ENCODE measurements around the gene SHANK3. TPM values are rescaled to one million over a fixed set of nuclear protein-coding genes. Genes with fewer than 3 reads are reported as not detected.
A peak's percentile ranks its signal among the peaks of the same experiment; 100 is the strongest.

Gene SHANK3
- total RNA-seq, 4 donors from 2014 or later: 8.6 to 101 (median 16.9) TPM

DNA sequence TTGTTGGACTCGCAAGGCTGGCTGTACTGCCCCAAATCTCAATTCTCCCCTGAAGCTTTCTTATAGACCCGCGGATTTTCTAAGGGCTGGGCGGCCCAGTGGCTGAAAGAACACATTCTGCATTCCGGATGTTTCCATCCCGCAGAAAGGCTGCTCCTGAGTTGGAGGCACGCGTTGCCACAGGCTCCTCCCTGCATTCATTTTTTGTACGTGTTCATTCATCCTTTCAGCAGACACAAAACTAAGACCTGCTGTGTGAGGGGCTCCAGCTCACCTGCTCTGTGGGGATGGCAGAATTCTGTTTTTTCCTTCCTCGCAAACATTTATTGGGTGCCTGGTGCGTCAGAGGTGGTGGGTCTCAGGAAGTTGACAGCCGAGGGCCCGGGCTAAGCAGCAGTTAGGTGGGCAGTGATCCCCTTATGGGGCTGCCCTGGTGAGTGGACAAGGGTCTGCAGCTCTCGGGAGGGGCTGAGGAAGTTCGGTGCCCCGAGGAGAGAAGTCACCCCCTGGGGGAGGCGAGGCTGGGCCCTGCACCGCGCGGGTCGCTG is 23.7 kb downstream of the SHANK3 start:
- intact Hi-C loops (cut with DNase I; ENCODE audit: low total_unique reads): no loop called here
- Histone ChIP-seq H3K4me3 (no peak overlapping the region), H3K36me3 (no peaks in the 10 kb centered on the region)

DNA sequence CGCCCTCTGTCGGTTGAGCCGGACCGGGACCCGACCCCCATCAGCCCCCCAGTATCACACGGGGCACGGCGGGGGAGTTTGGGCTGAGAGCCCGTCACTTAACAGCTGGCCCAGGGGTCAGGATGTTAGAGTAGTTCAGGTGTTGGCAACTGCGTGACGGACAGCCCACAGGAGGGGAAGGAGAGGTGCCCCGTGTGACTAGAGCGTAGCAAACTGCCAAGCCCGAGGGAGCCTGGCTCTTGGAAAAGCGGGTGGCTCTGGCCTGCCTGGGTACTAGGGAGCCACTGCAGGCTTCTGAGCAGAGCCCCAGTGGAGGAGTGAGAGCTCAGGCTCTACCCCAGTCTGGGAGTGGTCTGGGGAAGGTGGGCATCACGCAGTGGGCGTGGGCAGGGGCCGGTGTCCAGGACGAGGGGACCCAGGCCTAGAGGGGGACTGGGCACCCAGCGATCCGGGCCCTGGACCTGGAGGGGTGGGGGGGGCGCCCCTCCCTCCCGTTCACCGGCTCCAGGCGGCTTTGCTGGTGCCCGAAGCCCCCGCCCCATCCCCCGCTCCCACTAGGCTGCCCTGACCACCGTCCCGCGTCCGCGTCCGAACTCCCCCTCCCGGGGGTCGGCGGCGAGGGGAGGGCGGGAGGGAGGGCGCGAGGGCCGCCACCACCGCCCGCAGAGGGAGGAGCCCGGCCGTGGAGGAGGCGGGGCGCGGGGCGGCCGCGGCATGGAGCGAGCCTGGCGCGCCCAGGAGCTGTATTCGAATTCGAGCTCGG is 24.4 kb downstream of the SHANK3 start:
- no peak for DNase-seq
- Histone ChIP-seq H3K27ac (no peak overlapping the region), H3K27me3 (peaks cover 0 to 4% of the 10 kb centered on the region in 2 donors), H3K9me3 (no peaks in the 10 kb centered on the region), H3K4me1 (peaks cover 0 to 3% of the 10 kb centered on the region in 2 donors), H3K36me3 (no peaks in the 10 kb centered on the region), H3K4me3 (peak overlapping the region; percentile 29 to 30)
- intact Hi-C loops (cut with DNase I; ENCODE audit: low total_unique reads): no loop called here
- TF ChIP-seq POLR2A (IDR thresholded peaks at IDR 0.05): no peak

More for the DNA sequence above, 23.7 kb downstream of the SHANK3 start:
- TF ChIP-seq POLR2A (IDR thresholded peaks at IDR 0.05): no peak
- TF ChIP-seq, protein P1, sequence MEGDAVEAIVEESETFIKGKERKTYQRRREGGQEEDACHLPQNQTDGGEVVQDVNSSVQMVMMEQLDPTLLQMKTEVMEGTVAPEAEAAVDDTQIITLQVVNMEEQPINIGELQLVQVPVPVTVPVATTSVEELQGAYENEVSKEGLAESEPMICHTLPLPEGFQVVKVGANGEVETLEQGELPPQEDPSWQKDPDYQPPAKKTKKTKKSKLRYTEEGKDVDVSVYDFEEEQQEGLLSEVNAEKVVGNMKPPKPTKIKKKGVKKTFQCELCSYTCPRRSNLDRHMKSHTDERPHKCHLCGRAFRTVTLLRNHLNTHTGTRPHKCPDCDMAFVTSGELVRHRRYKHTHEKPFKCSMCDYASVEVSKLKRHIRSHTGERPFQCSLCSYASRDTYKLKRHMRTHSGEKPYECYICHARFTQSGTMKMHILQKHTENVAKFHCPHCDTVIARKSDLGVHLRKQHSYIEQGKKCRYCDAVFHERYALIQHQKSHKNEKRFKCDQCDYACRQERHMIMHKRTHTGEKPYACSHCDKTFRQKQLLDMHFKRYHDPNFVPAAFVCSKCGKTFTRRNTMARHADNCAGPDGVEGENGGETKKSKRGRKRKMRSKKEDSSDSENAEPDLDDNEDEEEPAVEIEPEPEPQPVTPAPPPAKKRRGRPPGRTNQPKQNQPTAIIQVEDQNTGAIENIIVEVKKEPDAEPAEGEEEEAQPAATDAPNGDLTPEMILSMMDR (IDR thresholded peaks at IDR 0.05): no peak
- no peak for DNase-seq
- H3K27me3 ChIP-seq: peaks cover 0 to 4% of the 10 kb centered on the region in 2 donors
- no peaks in the 10 kb centered on the region for H3K9me3 ChIP-seq
- no peak overlapping the region for H3K27ac ChIP-seq
- H3K4me1 ChIP-seq: peaks cover 0 to 3% of the 10 kb centered on the region in 2 donors

DNA sequence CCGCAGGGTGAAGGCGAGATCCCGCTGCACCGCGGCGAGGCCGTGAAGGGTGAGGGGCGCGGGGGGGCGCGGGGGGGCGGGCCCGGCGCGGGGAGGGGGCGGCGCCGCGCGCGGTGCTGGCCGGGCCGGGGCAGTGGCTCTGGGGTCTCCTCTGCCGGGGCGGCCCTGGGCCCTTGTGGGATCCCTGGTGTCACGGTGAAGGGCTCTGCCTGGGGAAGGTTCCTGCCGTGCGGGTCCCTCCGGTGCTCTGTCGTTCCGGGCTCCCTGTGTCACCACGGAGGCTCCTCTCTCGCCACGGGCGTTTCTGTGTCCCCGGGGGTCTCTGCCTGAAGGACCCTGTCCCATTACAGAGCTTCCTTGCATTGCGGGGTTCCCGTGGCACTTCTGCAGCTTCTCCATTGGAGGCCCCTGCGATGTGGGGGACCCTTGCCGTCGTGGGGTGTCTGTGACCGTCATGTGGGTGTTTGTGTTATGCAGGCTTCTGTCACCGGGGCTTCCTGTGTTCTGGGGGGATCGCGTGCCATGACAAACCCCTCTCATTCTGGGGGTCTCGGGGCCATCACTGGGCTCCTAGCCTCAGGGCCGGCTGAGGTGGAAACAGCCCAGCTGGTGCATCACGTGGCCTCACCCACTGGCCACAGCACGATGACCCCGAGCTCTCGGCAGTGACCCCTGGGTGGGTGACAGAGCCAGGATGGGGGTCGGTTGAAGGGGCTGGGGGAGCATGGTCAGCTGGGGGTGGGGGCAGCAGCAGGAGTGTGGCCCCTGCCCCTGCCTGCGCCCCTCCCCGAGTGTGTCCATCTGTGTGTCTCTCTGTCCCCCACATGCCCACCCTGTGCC is 25.3 kb downstream of the SHANK3 start:
- Histone ChIP-seq H3K4me3 (peak overlapping the region in 1 of 2 donors; percentile 13), H3K27ac (no peak overlapping the region), H3K4me1 (peaks cover 0 to 3% of the 10 kb centered on the region in 2 donors), H3K27me3 (peaks cover 0 to 4% of the 10 kb centered on the region in 2 donors), H3K36me3 (no peaks in the 10 kb centered on the region), H3K9me3 (no peaks in the 10 kb centered on the region)
- no peak for DNase-seq
- intact Hi-C loops (cut with DNase I; ENCODE audit: low total_unique reads): no loop called here
- TF ChIP-seq, protein P1 (IDR thresholded peaks at IDR 0.05): no peak
- TF ChIP-seq POLR2A (IDR thresholded peaks at IDR 0.05): no peak

DNA sequence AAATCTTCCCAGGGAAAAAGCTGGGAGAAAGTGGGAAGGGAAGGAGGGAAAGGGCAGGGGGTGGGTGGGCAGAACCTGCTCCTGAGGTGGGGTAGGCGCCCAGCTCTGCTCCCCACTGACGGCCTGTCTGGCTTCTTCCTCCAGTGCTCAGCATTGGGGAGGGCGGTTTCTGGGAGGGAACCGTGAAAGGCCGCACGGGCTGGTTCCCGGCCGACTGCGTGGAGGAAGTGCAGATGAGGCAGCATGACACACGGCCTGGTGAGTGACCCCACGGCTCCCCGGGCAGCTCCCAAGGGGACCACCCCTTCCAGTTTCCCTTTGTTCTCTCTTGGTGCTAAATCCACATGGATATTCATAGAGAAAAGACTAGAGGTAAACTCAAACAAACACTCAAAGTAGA is 25.9 kb downstream of the SHANK3 start:
- no peaks in the 10 kb centered on the region for H3K36me3 ChIP-seq
- intact Hi-C loops (cut with DNase I; ENCODE audit: low total_unique reads): no loop called here
- peaks cover 0 to 4% of the 10 kb centered on the region in 2 donors for H3K27me3 ChIP-seq
- H3K27ac ChIP-seq: no peak overlapping the region
- TF ChIP-seq POLR2A (IDR thresholded peaks at IDR 0.05): no peak
- TF ChIP-seq, protein P1 (IDR thresholded peaks at IDR 0.05): no peak
- no peaks in the 10 kb centered on the region for H3K9me3 ChIP-seq
- peaks cover 0 to 3% of the 10 kb centered on the region in 2 donors for H3K4me1 ChIP-seq
- no peak overlapping the region for H3K4me3 ChIP-seq
- no peak for DNase-seq

DNA sequence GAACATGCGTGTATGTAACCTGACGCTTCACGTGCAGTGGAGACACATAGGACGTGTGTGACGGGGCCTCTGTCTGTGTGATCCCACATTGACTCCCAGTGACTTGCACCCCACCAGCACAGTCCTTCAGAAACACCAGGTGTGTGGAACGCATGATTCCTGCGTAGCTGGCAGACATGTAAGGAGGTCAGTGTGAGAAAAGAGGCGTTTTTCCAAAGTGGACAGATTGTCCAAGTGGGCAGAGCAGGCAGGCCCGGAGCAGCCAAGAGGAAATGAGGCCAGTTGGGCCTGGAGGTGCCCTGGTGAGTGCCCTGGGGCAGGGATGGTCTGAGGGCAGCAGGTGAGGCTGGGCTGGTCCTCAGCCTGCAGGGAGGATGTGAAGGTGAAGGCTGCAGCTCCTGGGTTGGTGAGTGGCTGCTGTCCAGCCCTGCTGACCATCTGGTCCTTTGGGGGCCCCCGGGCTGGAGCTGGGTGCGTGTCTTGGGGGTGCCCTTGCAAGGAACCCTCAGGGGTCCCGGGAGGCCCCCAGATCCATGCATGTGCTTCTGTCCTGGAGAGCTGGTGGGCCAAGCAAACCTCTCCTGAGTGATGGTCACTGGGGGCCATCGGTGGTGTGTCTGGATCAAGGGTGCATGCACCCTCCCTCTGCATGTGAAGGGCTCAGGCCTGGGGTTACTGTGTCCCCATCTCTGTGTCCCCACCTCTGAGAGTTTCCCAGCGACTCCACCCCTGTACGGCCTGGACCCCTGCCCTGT is 26.6 kb downstream of the SHANK3 start:
- Histone ChIP-seq H3K4me1 (peaks cover 0 to 3% of the 10 kb centered on the region in 2 donors), H3K9me3 (no peaks in the 10 kb centered on the region), H3K27ac (no peak overlapping the region), H3K36me3 (no peaks in the 10 kb centered on the region), H3K27me3 (peaks cover 0 to 4% of the 10 kb centered on the region in 2 donors), H3K4me3 (no peak overlapping the region)
- intact Hi-C loops (cut with DNase I; ENCODE audit: low total_unique reads): no loop called here
- TF ChIP-seq, protein P1 (IDR thresholded peaks at IDR 0.05): no peak
- TF ChIP-seq POLR2A (IDR thresholded peaks at IDR 0.05): no peak
- DNase-seq: no peak
